NCI-H2196 treated with DMSO at 0.1 percent for 48 hours (cell line): ENCODE measurements around the gene RRP15.

Experiments
- DNase-seq: peaks from one replicate; lab custom pipeline; 2025; ENCODE audit not compliant: unreplicated experiment; lab: John Stamatoyannopoulos, UW

RRP15 gene

GRCh38 chr1:218357893-218358232 is 72.8 kb downstream of the RRP15 start:
- no peak for DNase-seq

GRCh38 chr1:218361298-218362065 is 76.4 kb downstream of the RRP15 start:
- no peak for DNase-seq

- DNase-seq: no peak
These were observed 77.5 kb downstream of the RRP15 start for GRCh38 chr1:218362418-218363076.

GRCh38 chr1:218363141-218363540 is 78.0 kb downstream of the RRP15 start:
- DNase-seq: no peak

- DNase-seq: peak; percentile 25
These were observed 79.1 kb downstream of the RRP15 start for GRCh38 chr1:218364028-218364710.

GRCh38 chr1:218365226-218365999 is 80.3 kb downstream of the RRP15 start:
- DNase-seq: no peak

GRCh38 chr1:218366322-218367052 is 81.4 kb downstream of the RRP15 start:
- peak; percentile 53 for DNase-seq

GRCh38 chr1:218367118-218367517 is 82.0 kb downstream of the RRP15 start:
- DNase-seq: no peak

- DNase-seq: no peak
These were observed 83.6 kb downstream of the RRP15 start for GRCh38 chr1:218368686-218369085.

- DNase-seq: no peak
These were observed 84.8 kb downstream of the RRP15 start for GRCh38 chr1:218369688-218370511.

- no peak for DNase-seq
These were observed 87.0 kb downstream of the RRP15 start for GRCh38 chr1:218371927-218372672.

- DNase-seq: no peak
These were observed 89.6 kb downstream of the RRP15 start for GRCh38 chr1:218374401-218375353.

- no peak for DNase-seq
These were observed 91.6 kb downstream of the RRP15 start for GRCh38 chr1:218376722-218377121.

- DNase-seq: no peak
These were observed 92.1 kb downstream of the RRP15 start for GRCh38 chr1:218377143-218377660.

- no peak for DNase-seq
These were observed 95.3 kb downstream of the RRP15 start for GRCh38 chr1:218380125-218380977.

GRCh38 chr1:218382261-218382660 is 97.2 kb downstream of the RRP15 start:
- DNase-seq: no peak

- no peak for DNase-seq
These were observed 98.0 kb downstream of the RRP15 start for GRCh38 chr1:218383051-218383450.
